Motor neuron (in vitro differentiated cells): ENCODE results near the gene PTPN23. TPM values are rescaled to one million over a fixed set of nuclear protein-coding genes. Genes with fewer than 3 reads are reported as not detected.

Source experiments
- ATAC-seq, 8 experiments: fragments of 200-7000 bp; cut with Tn5 transposase; replicated peaks in 6 of 8; 2 replicates each; pipeline ENCODE4 v1.8.0; 2021; ENCODE audit warnings: mild to moderate bottlenecking in 8 of 8, moderate library complexity in 8 of 8
- H3K27ac ChIP-seq, 2 donors: fragments of 250-450 bp; sonication (Bioruptor Pico); 2 replicates each; pipeline ENCODE4 v1.9.0; 2021; ENCODE audit warnings: antibody characterized with exemption in 2 of 2, mild to moderate bottlenecking in 2 of 2, moderate library complexity in 1 of 2
- H3K4me1 ChIP-seq, 2 donors: fragments of 250-450 bp; sonication (Bioruptor Pico); replicated peaks in 1 of 2; 2 replicates each; pipeline ENCODE4 v1.6.1; 2021; ENCODE audit warnings: antibody characterized with exemption in 2 of 2, mild to moderate bottlenecking in 2 of 2, moderate library complexity in 1 of 2
- H3K4me3 ChIP-seq, 5 donors: fragments of 250-450 bp; sonication (Bioruptor Pico); 2 replicates each; pipeline ENCODE4 v1.9.0; 2021; ENCODE audit warnings: antibody characterized with exemption in 5 of 5, mild to moderate bottlenecking in 5 of 5, moderate library complexity in 4 of 5
- WGBS, 10 experiments: fragments of 450-650 bp; shearing (Covaris generic); methylation state at CpG; one replicate each; pipeline ENCODE4 v1.0.0; 2022; 5-methylcytosine and 5-hydroxymethylcytosine counted together
- in situ Hi-C, 9 experiments: fragments of 400-800 bp; cut with MboI; loops; one replicate each; pipeline ENCODE4 v1.15.0; 2021; ENCODE audit warnings: low sequenced_read_pairs in 9 of 9, low pct_unique_long_range_greater_than_20kb in 2 of 9; ENCODE audit not compliant: unreplicated experiment in 9 of 9
- total RNA-seq, 8 experiments: library from RNA; unstranded; fragments of 300-600 nt; gene quantifications; 2 replicates each; pipeline versions ENCODE4 v1.2.3 to v1.2.4, GENCODE V29; 2022

Gene PTPN23
- total RNA-seq, 8 experiments from 2014 or later, result 6.8 to 23.0 (median 9.3) TPM

GRCh38 chr3:47420511-47421484 is 40.0 kb downstream of the PTPN23 start:
- H3K4me3 ChIP-seq, result no peak overlapping the region
- peak overlapping the region; percentile 15 to 38 for H3K27ac ChIP-seq
- peaks cover 4 to 5% of the 10 kb centered on the region in 2 donors for H3K4me1 ChIP-seq
- in situ Hi-C loops, result no loop called here
- 10 to 100% (median 66%) methylated on average over 2 to 12 of the region's 29 CpGs; no CpG with 5 or more reads in 4 of the 10 experiments for WGBS, 10 experiments
- ATAC-seq, result peak; percentile 69 to 91 (median 77)

- Histone ChIP-seq H3K27ac (peak overlapping the region in 1 of 2 donors; percentile 38), H3K4me1 (peaks cover 4 to 5% of the 10 kb centered on the region in 2 donors), H3K4me3 (no peak overlapping the region)
- ATAC-seq, result peak in 1 of 8 experiments; percentile 5
- in situ Hi-C loops, result no loop called here
- 50 to 83% (median 77%) methylated on average over 1 to 5 of the region's 13 CpGs; no CpG with 5 or more reads in 5 of the 10 experiments for WGBS, 10 experiments
Observed at GRCh38 chr3:47421741-47422649, 41.2 kb downstream of the PTPN23 start.

DNA sequence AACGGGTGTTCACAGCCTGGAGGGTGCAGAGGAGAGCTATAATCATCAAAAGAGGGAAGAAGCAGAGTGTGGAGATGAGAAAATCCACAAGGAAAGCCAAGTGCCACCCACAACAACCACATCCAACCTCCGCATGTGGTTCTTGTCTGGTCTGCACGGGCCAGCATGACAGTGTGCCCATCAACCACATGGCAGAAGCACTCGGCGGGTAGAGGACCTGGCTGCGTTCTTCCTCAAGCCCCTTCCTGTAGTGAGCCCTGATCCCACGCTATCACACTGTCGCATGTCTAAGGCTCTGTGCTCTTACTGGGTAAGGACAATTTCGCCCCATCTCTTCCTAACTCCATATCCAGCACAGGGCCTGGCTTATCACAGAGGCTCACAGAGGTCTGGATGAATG is 41.9 kb downstream of the PTPN23 start:
- H3K4me3 ChIP-seq, result no peak overlapping the region
- peaks cover 4 to 5% of the 10 kb centered on the region in 2 donors for H3K4me1 ChIP-seq
- H3K27ac ChIP-seq, result no peak overlapping the region
- in situ Hi-C loops, result no loop called here
- 80 to 100% (median 90%) methylated on average over 2 to 7 of the region's 9 CpGs; no CpG with 5 or more reads in 3 of the 10 experiments for WGBS, 10 experiments
- ATAC-seq, result no peak

- in situ Hi-C loops, result no loop called here
- 50 to 100% (median 98%) methylated on average over 1 to 6 of the region's 8 CpGs; no CpG with 5 or more reads in 2 of the 10 experiments for WGBS, 10 experiments
- Histone ChIP-seq H3K4me3 (no peak overlapping the region), H3K4me1 (peaks cover 4 to 5% of the 10 kb centered on the region in 2 donors), H3K27ac (no peak overlapping the region)
- no peak for ATAC-seq
Observed at GRCh38 chr3:47423548-47424145, 42.8 kb downstream of the PTPN23 start.

- H3K27ac ChIP-seq, result no peak overlapping the region
- H3K4me3 ChIP-seq, result no peak overlapping the region
- peak in 1 of 8 experiments; percentile 3 for ATAC-seq
- in situ Hi-C loops, result no loop called here
- H3K4me1 ChIP-seq, result peaks cover 4 to 5% of the 10 kb centered on the region in 2 donors
- WGBS, 10 experiments, result 50 to 100% (median 77%) methylated on average over 1 to 9 of the region's 15 CpGs; no CpG with 5 or more reads in 1 of the 10 experiments
Observed at GRCh38 chr3:47424434-47425382, 43.9 kb downstream of the PTPN23 start.

DNA sequence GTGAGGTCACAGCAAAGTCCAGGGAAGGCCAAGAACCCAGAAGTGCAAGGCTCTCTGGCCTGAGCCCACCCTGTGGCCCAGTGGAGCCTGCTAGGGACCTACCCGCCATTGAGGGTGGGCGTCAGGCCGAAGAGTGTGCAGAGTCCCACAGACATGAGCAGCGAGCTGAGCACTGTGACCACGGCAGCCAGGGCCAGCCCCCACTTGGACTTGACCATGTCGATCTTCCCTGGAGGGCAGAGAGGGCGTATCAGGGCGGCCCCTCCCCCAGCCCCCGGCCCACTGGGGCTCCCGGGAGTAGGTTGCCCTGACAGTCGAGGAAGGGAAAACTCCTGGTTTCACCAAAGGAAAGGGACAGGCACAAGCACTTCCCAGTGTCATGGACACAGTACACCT is 44.6 kb downstream of the PTPN23 start:
- no peak overlapping the region for H3K4me3 ChIP-seq
- peaks cover 4 to 5% of the 10 kb centered on the region in 2 donors for H3K4me1 ChIP-seq
- in situ Hi-C loops, result no loop called here
- no peak for ATAC-seq
- WGBS, 10 experiments, result 100% methylated on average over 1 to 3 of the region's 11 CpGs; no CpG with 5 or more reads in 6 of the 10 experiments
- no peak overlapping the region for H3K27ac ChIP-seq

- 80 to 100% (median 93%) methylated on average over 1 to 7 of the region's 9 CpGs; no CpG with 5 or more reads in 1 of the 10 experiments for WGBS, 10 experiments
- in situ Hi-C loops, result no loop called here
- no peak overlapping the region for H3K27ac ChIP-seq
- H3K4me1 ChIP-seq, result peaks cover 4 to 5% of the 10 kb centered on the region in 2 donors
- ATAC-seq, result no peak
- H3K4me3 ChIP-seq, result no peak overlapping the region
Observed at GRCh38 chr3:47425959-47426358, 45.1 kb downstream of the PTPN23 start.

GRCh38 chr3:47427866-47428265 is 47.0 kb downstream of the PTPN23 start:
- ATAC-seq, result no peak
- in situ Hi-C loops, result no loop called here
- no peak overlapping the region for H3K27ac ChIP-seq
- no peak overlapping the region for H3K4me3 ChIP-seq
- WGBS, 10 experiments, result 76 to 100% (median 94%) methylated on average over 2 to 5 of the region's 6 CpGs; no CpG with 5 or more reads in 6 of the 10 experiments
- no peaks in the 10 kb centered on the region for H3K4me1 ChIP-seq

DNA sequence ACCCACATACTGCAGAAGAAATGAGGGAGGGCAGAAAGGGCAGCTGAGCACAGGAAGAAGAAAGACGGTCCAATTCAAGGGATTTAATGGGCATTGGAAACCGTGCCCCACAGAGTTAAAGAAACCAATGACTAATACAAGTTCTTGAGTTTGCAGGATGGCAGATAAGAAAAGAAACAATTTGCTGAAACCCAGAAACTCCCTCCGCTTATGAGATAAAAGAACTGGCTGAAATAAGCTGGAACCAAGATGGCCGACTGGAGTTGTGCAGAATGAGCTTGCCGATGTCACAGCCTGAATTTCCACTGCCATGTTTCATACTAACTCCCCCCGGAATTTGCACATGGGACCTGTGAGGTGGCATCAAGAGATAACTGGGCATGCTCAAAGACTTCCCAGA is 47.8 kb downstream of the PTPN23 start:
- Histone ChIP-seq H3K27ac (no peak overlapping the region), H3K4me1 (no peaks in the 10 kb centered on the region), H3K4me3 (no peak overlapping the region)
- WGBS, 10 experiments, result 92 to 100% (median 96%) methylated on average over 1 to 6 of the region's 6 CpGs; no CpG with 5 or more reads in 3 of the 10 experiments
- in situ Hi-C loops, result no loop called here
- no peak for ATAC-seq

DNA sequence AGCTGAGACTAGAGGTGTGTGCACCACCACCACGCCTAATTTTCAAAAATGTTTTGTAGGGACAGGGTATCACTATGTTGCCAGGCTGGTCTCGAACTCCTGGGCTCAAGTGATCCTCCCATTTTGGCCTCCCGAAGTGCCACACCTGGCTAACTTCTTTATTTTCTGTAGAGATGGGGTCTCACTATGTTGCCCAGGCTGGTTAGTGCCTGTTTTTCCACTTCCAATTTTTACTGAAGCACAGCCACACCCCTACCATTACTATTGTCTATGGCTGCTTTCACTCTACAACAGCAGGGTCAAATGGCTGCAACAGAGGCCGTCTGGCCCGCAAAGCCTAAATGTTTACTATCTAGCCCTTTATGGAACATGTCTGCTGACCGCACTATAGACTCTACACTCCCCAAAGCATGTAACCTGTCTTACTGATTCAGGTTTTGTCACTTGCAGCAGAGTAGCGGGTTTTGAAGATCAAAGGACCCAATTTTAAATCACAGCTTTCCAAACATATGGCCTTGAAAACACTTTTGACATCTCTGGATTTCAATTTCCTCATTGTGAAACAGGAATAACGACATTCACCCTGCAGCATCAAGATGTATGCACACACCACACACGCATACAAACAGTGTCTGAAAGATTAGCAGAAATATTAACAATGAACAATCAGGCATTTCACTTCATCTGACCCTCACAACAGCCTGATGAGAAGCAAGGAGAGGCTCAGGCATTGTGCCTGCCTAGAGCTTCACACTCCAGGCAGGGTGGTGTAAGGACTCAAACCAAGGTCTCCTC is 48.9 kb downstream of the PTPN23 start:
- Histone ChIP-seq H3K4me1 (no peaks in the 10 kb centered on the region), H3K27ac (no peak overlapping the region), H3K4me3 (no peak overlapping the region)
- in situ Hi-C loops, result no loop called here
- WGBS, 10 experiments, result 81 to 100% (median 93%) methylated on average over 2 to 7 of the region's 9 CpGs; no CpG with 5 or more reads in 1 of the 10 experiments
- no peak for ATAC-seq

- WGBS, 10 experiments, result 93 to 100% (median 100%) methylated on average over 1 to 6 of the region's 7 CpGs; no CpG with 5 or more reads in 7 of the 10 experiments
- Histone ChIP-seq H3K27ac (no peak overlapping the region), H3K4me3 (no peak overlapping the region), H3K4me1 (no peaks in the 10 kb centered on the region)
- in situ Hi-C loops, result no loop called here
- ATAC-seq, result no peak
Observed at GRCh38 chr3:47430606-47431005, 49.8 kb downstream of the PTPN23 start.
